ENCODE data around the gene SELENOI. TPM values are rescaled to one million over a fixed set of nuclear protein-coding genes. Genes with fewer than 3 reads are reported as not detected.

SELENOI gene
- total RNA-seq, 1 donor from 2014 or later: 51.8 TPM

GRCh38 chr2:26384183-26384582 lies 38.2 kb downstream of the SELENOI start:
- Histone ChIP-seq H3K9me3 (ENCODE audit: low read depth) (no peaks in the 10 kb centered on the region), H3K4me1 (peaks cover 9% of the 10 kb centered on the region), H3K27me3 (no peaks in the 10 kb centered on the region), H3K27ac (no peak overlapping the region), H3K4me2 (no peak overlapping the region), H4K20me1 (ENCODE audit: low read depth) (no peaks in the 10 kb centered on the region), H3K9ac (no peak overlapping the region), H2AFZ (replicated peaks) (no peak overlapping the region), H3K36me3 (peaks cover 26% of the 10 kb centered on the region), H3K4me3 (no peak overlapping the region), H3K79me2 (ENCODE audit: low read depth) (no peaks in the 10 kb centered on the region), H3F3A (ENCODE audit: low read depth) (no peaks in the 10 kb centered on the region)
- H3K27me3 Mint-ChIP-seq (ENCODE audit: insufficient read depth, low read depth): no peaks in the 10 kb centered on the region
- no peak for TF ChIP-seq CTCF (IDR thresholded peaks at IDR 0.05)
- TF ChIP-seq EZH2phosphoT487 (IDR thresholded peaks at IDR 0.05): no peak
- no peak for TF ChIP-seq EZH2 (IDR thresholded peaks at IDR 0.05)
- no peak for DNase-seq (ENCODE audit: low spot score)
- no peak overlapping the region for H3K4me3 Mint-ChIP-seq
- no peak overlapping the region for H3K27ac Mint-ChIP-seq
- H3K4me1 Mint-ChIP-seq: peaks cover 10% of the 10 kb centered on the region
- H3K36me3 Mint-ChIP-seq: peaks cover 19% of the 10 kb centered on the region
- H3K9me3 Mint-ChIP-seq: no peaks in the 10 kb centered on the region

GRCh38 chr2:26384597-26384996 lies 38.7 kb downstream of the SELENOI start:
- no peak overlapping the region for H3K4me3 ChIP-seq
- no peaks in the 10 kb centered on the region for H3K27me3 Mint-ChIP-seq (ENCODE audit: insufficient read depth, low read depth)
- no peaks in the 10 kb centered on the region for H3K9me3 ChIP-seq (ENCODE audit: low read depth)
- H3K36me3 ChIP-seq: peaks cover 26% of the 10 kb centered on the region
- no peak overlapping the region for H3K9ac ChIP-seq
- no peaks in the 10 kb centered on the region for H3K27me3 ChIP-seq
- H3K27ac ChIP-seq: no peak overlapping the region
- no peak overlapping the region for H3K4me3 Mint-ChIP-seq
- no peaks in the 10 kb centered on the region for H3K9me3 Mint-ChIP-seq
- peaks cover 9% of the 10 kb centered on the region for H3K4me1 ChIP-seq
- no peaks in the 10 kb centered on the region for H4K20me1 ChIP-seq (ENCODE audit: low read depth)
- H2AFZ ChIP-seq (replicated peaks): no peak overlapping the region
- TF ChIP-seq CTCF (IDR thresholded peaks at IDR 0.05): no peak
- no peak for TF ChIP-seq EZH2 (IDR thresholded peaks at IDR 0.05)
- TF ChIP-seq EZH2phosphoT487 (IDR thresholded peaks at IDR 0.05): no peak
- no peaks in the 10 kb centered on the region for H3F3A ChIP-seq (ENCODE audit: low read depth)
- no peak overlapping the region for H3K4me2 ChIP-seq
- H3K27ac Mint-ChIP-seq: no peak overlapping the region
- H3K79me2 ChIP-seq (ENCODE audit: low read depth): no peaks in the 10 kb centered on the region
- peaks cover 10% of the 10 kb centered on the region for H3K4me1 Mint-ChIP-seq
- DNase-seq (ENCODE audit: low spot score): no peak
- H3K36me3 Mint-ChIP-seq: peaks cover 20% of the 10 kb centered on the region

- Histone ChIP-seq H3K27me3 (no peaks in the 10 kb centered on the region), H3K79me2 (ENCODE audit: low read depth) (no peaks in the 10 kb centered on the region), H3K4me2 (no peak overlapping the region), H3K9ac (no peak overlapping the region), H2AFZ (replicated peaks) (no peak overlapping the region), H3F3A (ENCODE audit: low read depth) (peaks cover 9% of the 10 kb centered on the region), H3K4me1 (no peaks in the 10 kb centered on the region), H3K9me3 (ENCODE audit: low read depth) (no peaks in the 10 kb centered on the region), H4K20me1 (ENCODE audit: low read depth) (no peaks in the 10 kb centered on the region), H3K27ac (no peak overlapping the region), H3K36me3 (peaks cover 19% of the 10 kb centered on the region), H3K4me3 (no peak overlapping the region)
- Mint-ChIP-seq H3K36me3 (peaks cover 16% of the 10 kb centered on the region), H3K27me3 (ENCODE audit: insufficient read depth, low read depth) (no peaks in the 10 kb centered on the region), H3K27ac (no peak overlapping the region), H3K4me1 (peaks cover 10% of the 10 kb centered on the region), H3K9me3 (no peaks in the 10 kb centered on the region), H3K4me3 (no peak overlapping the region)
- no peak for DNase-seq (ENCODE audit: low spot score)
- TF ChIP-seq EZH2phosphoT487 (IDR thresholded peaks at IDR 0.05): no peak
- TF ChIP-seq EZH2 (IDR thresholded peaks at IDR 0.05): no peak
- TF ChIP-seq CTCF (IDR thresholded peaks at IDR 0.05): no peak
Measured at GRCh38 chr2:26387189-26387588, 41.2 kb downstream of the SELENOI start.
